GM21423 (cell line): ENCODE results near the gene TRPM2.
"Not testable (repeated sequence)": the region's sequence is repeated elsewhere in the genome, so short reads cannot be mapped to it uniquely, and the experiment has no call there.

ENCODE experiments used
- ATAC-seq: cut with Tn5 transposase; IDR thresholded peaks from one replicate; pipeline ENCODE4 v1.9.1; 2021; ENCODE audit warnings: mild to moderate bottlenecking, moderate library complexity; ENCODE audit not compliant: unreplicated experiment

The TRPM2 gene

GRCh38 chr21:44391345-44392091, 38.1 kb downstream of the TRPM2 start:
- no peak for ATAC-seq

- no peak for ATAC-seq
These were observed 38.8 kb downstream of the TRPM2 start for GRCh38 chr21:44392185-44392584.

- ATAC-seq, result no peak
These were observed 39.5 kb downstream of the TRPM2 start for GRCh38 chr21:44392916-44393315.

- ATAC-seq, result no peak
These were observed 41.3 kb downstream of the TRPM2 start for GRCh38 chr21:44394733-44395132.

- no peak for ATAC-seq
These were observed 41.8 kb downstream of the TRPM2 start for GRCh38 chr21:44395260-44395659.

- not testable (repeated sequence) for ATAC-seq
These were observed 43.4 kb downstream of the TRPM2 start for GRCh38 chr21:44396803-44397202.

- no peak for ATAC-seq
These were observed 44.1 kb downstream of the TRPM2 start for GRCh38 chr21:44397431-44398031.

- no peak for ATAC-seq
These were observed 45.1 kb downstream of the TRPM2 start for GRCh38 chr21:44398499-44398898.

GRCh38 chr21:44399151-44399954, 45.9 kb downstream of the TRPM2 start:
- ATAC-seq, result no peak

- ATAC-seq, result no peak
These were observed 46.8 kb downstream of the TRPM2 start for GRCh38 chr21:44399955-44400790.

GRCh38 chr21:44400791-44401385, 47.5 kb downstream of the TRPM2 start:
- no peak for ATAC-seq

GRCh38 chr21:44401386-44402160, 48.2 kb downstream of the TRPM2 start:
- ATAC-seq, result no peak

- ATAC-seq, result no peak
These were observed 49.1 kb downstream of the TRPM2 start for GRCh38 chr21:44402323-44403105.

- no peak for ATAC-seq
These were observed 49.9 kb downstream of the TRPM2 start for GRCh38 chr21:44403106-44404020.

GRCh38 chr21:44404482-44404881, 51.1 kb downstream of the TRPM2 start:
- ATAC-seq, result not testable (repeated sequence)

- no peak for ATAC-seq
These were observed 51.9 kb downstream of the TRPM2 start for GRCh38 chr21:44405091-44405947.
